ENCODE results near the gene SNRK. TPM values are rescaled to one million over a fixed set of nuclear protein-coding genes. Genes with fewer than 3 reads are reported as not detected.

Gene SNRK
- total RNA-seq, 1 donor from 2014 or later, result 13.3 TPM

DNA sequence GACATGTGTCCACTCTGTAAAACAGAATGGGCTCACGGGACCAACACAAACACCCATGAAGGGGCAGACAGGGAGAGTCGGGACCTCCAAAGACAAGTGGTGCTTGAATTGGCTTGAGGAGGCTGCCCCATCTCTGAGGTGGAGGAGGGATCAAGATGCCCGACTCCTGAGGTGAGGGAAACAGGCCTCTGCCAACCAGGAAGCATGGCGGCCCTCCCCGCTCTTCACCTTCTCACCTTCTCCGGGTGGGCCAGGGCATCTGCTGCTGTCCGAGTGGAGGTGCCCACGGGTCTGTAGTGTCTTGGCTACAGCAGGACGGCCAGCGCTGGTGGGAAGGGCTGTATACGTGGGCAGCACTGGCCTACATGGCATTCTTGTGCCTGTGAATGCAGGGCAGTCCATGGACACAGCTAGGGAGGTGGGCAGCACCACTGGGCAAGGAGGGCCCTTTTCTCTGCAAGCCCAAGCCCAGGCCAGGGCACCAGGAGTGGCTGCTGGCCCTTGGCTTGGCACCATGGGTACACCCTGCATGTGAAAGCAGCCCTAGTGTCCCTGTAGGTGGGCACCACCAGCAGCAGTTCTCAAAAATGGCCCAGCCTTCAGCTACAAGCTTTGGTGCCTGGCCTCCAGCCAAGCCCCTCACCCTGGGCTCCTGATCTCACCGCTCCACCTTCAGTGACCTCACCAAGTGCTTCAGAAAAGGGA is 79.4 kb downstream of the SNRK start:
- Mint-ChIP-seq H3K27ac (ENCODE audit: unreplicated experiment) (no peak overlapping the region), H3K27me3 (ENCODE audit: low read depth, unreplicated experiment) (peaks cover 2% of the 10 kb centered on the region), H3K36me3 (ENCODE audit: low read depth, unreplicated experiment) (peaks cover 18% of the 10 kb centered on the region), H3K4me3 (ENCODE audit: unreplicated experiment) (no peak overlapping the region), H3K4me1 (ENCODE audit: low read depth, unreplicated experiment) (no peaks in the 10 kb centered on the region), H3K9me3 (ENCODE audit: unreplicated experiment) (no peaks in the 10 kb centered on the region)
- H3K9ac ChIP-seq (ENCODE audit: low read length), result no peak overlapping the region
- H3K27ac ChIP-seq (ENCODE audit: low read depth, low read length), result no peak overlapping the region
- H3K4me1 ChIP-seq (ENCODE audit: insufficient read depth, low read length), result no peaks in the 10 kb centered on the region
- H3K4me2 ChIP-seq (ENCODE audit: low read length), result no peak overlapping the region
- H3K36me3 ChIP-seq (ENCODE audit: insufficient read depth, low read length), result no peaks in the 10 kb centered on the region
- H2AFZ ChIP-seq (ENCODE audit: low read depth, low read length), result no peak overlapping the region
- TF ChIP-seq CTCF (IDR thresholded peaks at IDR 0.05; ENCODE audit: insufficient read depth, low read depth, low read length) (no peak), EZH2 (IDR thresholded peaks at IDR 0.05; ENCODE audit: insufficient read depth, low read length) (no peak)
- H3K27me3 ChIP-seq (ENCODE audit: insufficient read depth, low read length), result no peaks in the 10 kb centered on the region
- H3K4me3 ChIP-seq (ENCODE audit: insufficient read depth, low read depth, low read length), result no peak overlapping the region
- H3K9me3 ChIP-seq (ENCODE audit: insufficient read depth, low read depth, low read length), result no peaks in the 10 kb centered on the region
- FAIRE-seq (no peak), DNase-seq (ENCODE audit: low read depth) (no peak)
- no peaks in the 10 kb centered on the region for H4K20me1 ChIP-seq (ENCODE audit: insufficient read depth, low read length)
- H3K79me2 ChIP-seq (ENCODE audit: insufficient read depth, low read length), result no peaks in the 10 kb centered on the region

DNA sequence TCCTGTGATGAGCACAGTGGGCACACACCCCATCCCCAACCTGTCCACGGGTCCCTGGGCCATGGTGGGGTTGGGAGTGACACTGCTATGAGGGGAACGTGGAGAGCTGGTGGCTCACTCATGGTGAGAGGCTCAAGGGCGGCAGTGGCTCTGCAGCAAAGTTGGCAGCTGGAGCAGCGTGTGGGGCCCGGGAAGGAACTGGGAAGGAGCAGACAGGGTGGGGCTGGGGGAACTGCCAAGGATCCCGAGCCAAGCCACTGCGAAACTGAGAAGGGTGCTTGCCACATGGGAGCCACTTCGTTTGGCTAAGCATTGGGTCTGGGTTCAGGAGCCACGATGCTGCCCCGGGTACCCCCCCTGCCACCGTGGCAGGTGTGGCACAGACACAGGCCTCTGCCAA is 80.1 kb downstream of the SNRK start:
- peaks cover 18% of the 10 kb centered on the region for H3K36me3 Mint-ChIP-seq (ENCODE audit: low read depth, unreplicated experiment)

More for the DNA sequence above, 80.1 kb downstream of the SNRK start:
- no peak overlapping the region for H3K4me3 Mint-ChIP-seq (ENCODE audit: unreplicated experiment)
- no peak overlapping the region for H3K27ac ChIP-seq (ENCODE audit: low read depth, low read length)
- H3K9ac ChIP-seq (ENCODE audit: low read length), result no peak overlapping the region
- no peaks in the 10 kb centered on the region for H3K9me3 ChIP-seq (ENCODE audit: insufficient read depth, low read depth, low read length)
- no peaks in the 10 kb centered on the region for H3K4me1 ChIP-seq (ENCODE audit: insufficient read depth, low read length)
- no peaks in the 10 kb centered on the region for H3K4me1 Mint-ChIP-seq (ENCODE audit: low read depth, unreplicated experiment)
- H3K79me2 ChIP-seq (ENCODE audit: insufficient read depth, low read length), result no peaks in the 10 kb centered on the region
- no peak overlapping the region for H3K4me2 ChIP-seq (ENCODE audit: low read length)
- H3K27ac Mint-ChIP-seq (ENCODE audit: unreplicated experiment), result no peak overlapping the region
- no peaks in the 10 kb centered on the region for H3K9me3 Mint-ChIP-seq (ENCODE audit: unreplicated experiment)
- H3K36me3 ChIP-seq (ENCODE audit: insufficient read depth, low read length), result no peaks in the 10 kb centered on the region
- FAIRE-seq (no peak), DNase-seq (ENCODE audit: low read depth) (no peak)
- H3K27me3 ChIP-seq (ENCODE audit: insufficient read depth, low read length), result no peaks in the 10 kb centered on the region
- no peaks in the 10 kb centered on the region for H3K27me3 Mint-ChIP-seq (ENCODE audit: low read depth, unreplicated experiment)
- H3K4me3 ChIP-seq (ENCODE audit: insufficient read depth, low read depth, low read length), result no peak overlapping the region
- H2AFZ ChIP-seq (ENCODE audit: low read depth, low read length), result no peak overlapping the region
- H4K20me1 ChIP-seq (ENCODE audit: insufficient read depth, low read length), result no peaks in the 10 kb centered on the region
- TF ChIP-seq CTCF (IDR thresholded peaks at IDR 0.05; ENCODE audit: insufficient read depth, low read depth, low read length) (no peak), EZH2 (IDR thresholded peaks at IDR 0.05; ENCODE audit: insufficient read depth, low read length) (no peak)
